HG03039 (cell line): ENCODE results near the gene CNOT4.
"Not testable (repeated sequence)": the region's sequence is repeated elsewhere in the genome, so short reads cannot be mapped to it uniquely, and the experiment has no call there.

Experiments used
- ATAC-seq: cut with Tn5 transposase; IDR thresholded peaks from one replicate; pipeline ENCODE4 v1.9.1; 2021; ENCODE audit warnings: mild to moderate bottlenecking, moderate library complexity; ENCODE audit not compliant: unreplicated experiment

Gene CNOT4

GRCh38 chr7:135517060-135517459, 7.2 kb upstream of the CNOT4 start:
- ATAC-seq: no peak

- no peak for ATAC-seq
Observed at GRCh38 chr7:135514856-135515255, 5.0 kb upstream of the CNOT4 start.

GRCh38 chr7:135512135-135512887, 2.4 kb upstream of the CNOT4 start:
- no peak for ATAC-seq

GRCh38 chr7:135510592-135511183, 786 bp upstream of the CNOT4 start:
- no peak for ATAC-seq

- no peak for ATAC-seq
Observed at GRCh38 chr7:135509589-135509838, 388 bp downstream of the CNOT4 start.

- no peak for ATAC-seq
Observed at GRCh38 chr7:135508883-135509588, 866 bp downstream of the CNOT4 start.

- ATAC-seq: no peak
Observed at GRCh38 chr7:135501402-135501801, 8.5 kb downstream of the CNOT4 start.

- no peak for ATAC-seq
Observed at GRCh38 chr7:135499818-135500217, 10.1 kb downstream of the CNOT4 start.

GRCh38 chr7:135497161-135497560, 12.7 kb downstream of the CNOT4 start:
- ATAC-seq: not testable (repeated sequence)

- ATAC-seq: no peak
Observed at GRCh38 chr7:135493362-135493761, 16.5 kb downstream of the CNOT4 start.

GRCh38 chr7:135492151-135492550, 17.8 kb downstream of the CNOT4 start:
- no peak for ATAC-seq

- no peak for ATAC-seq
Observed at GRCh38 chr7:135490783-135491182, 19.1 kb downstream of the CNOT4 start.

GRCh38 chr7:135489791-135490190, 20.1 kb downstream of the CNOT4 start:
- ATAC-seq: no peak

GRCh38 chr7:135486261-135486920, 23.5 kb downstream of the CNOT4 start:
- ATAC-seq: no peak

GRCh38 chr7:135481598-135481979, 28.3 kb downstream of the CNOT4 start:
- no peak for ATAC-seq

- ATAC-seq: no peak
Observed at GRCh38 chr7:135480966-135481597, 28.8 kb downstream of the CNOT4 start.

GRCh38 chr7:135475521-135475920, 34.4 kb downstream of the CNOT4 start:
- no peak for ATAC-seq

GRCh38 chr7:135469705-135470104, 40.2 kb downstream of the CNOT4 start:
- not testable (repeated sequence) for ATAC-seq

- no peak for ATAC-seq
Observed at GRCh38 chr7:135467207-135467711, 42.6 kb downstream of the CNOT4 start.

- no peak for ATAC-seq
Observed at GRCh38 chr7:135466442-135467206, 43.3 kb downstream of the CNOT4 start.
